Activated naive CD4-positive, alpha-beta T cell treated with anti-CD3 and anti-CD28 coated beads, Interleukin-2, amount 50 U/mL, for 24 hours (primary cell): ENCODE data around the gene ANKRD45.
"Not testable (repeated sequence)": the region's sequence is repeated elsewhere in the genome, so short reads cannot be mapped to it uniquely, and the experiment has no call there.

ENCODE experiments used
- H3K27ac Mint-ChIP-seq: one replicate; pipeline ENCODE4 v1.8.0; 2021; ENCODE audit warnings: mild to moderate bottlenecking, mixed read lengths
- H3K27me3 Mint-ChIP-seq: one replicate; pipeline ENCODE4 v1.8.0; 2021; ENCODE audit warnings: mixed read lengths
- H3K36me3 Mint-ChIP-seq: one replicate; pipeline ENCODE4 v1.8.0; 2021; ENCODE audit warnings: mixed read lengths
- H3K4me1 Mint-ChIP-seq: one replicate; pipeline ENCODE4 v1.8.0; 2021; ENCODE audit warnings: mixed read lengths
- H3K4me3 Mint-ChIP-seq: one replicate; pipeline ENCODE4 v1.8.0; 2021; ENCODE audit warnings: mild to moderate bottlenecking, mixed read lengths
- H3K9me3 Mint-ChIP-seq: one replicate; pipeline ENCODE4 v1.8.0; 2021; ENCODE audit warnings: mixed read lengths

The ANKRD45 gene

GRCh38 chr1:173669491-173669941 lies at the start of gene ANKRD45:
ANKRD45 (minus strand) TSS chr1:173669851; CDS start chr1:173659418, 10,433 bp downstream.
- Mint-ChIP-seq H3K9me3 (no peaks in the 10 kb centered on the region), H3K27me3 (peaks cover 28% of the 10 kb centered on the region), H3K4me3 (peak within 1 kb of the TSS; percentile 38), H3K36me3 (no peaks in the 10 kb centered on the region), H3K4me1 (peaks cover 6% of the 10 kb centered on the region), H3K27ac (no peak within 1 kb of the TSS)

GRCh38 chr1:173717238-173717637 lies 47.6 kb upstream of the ANKRD45 start:
- Mint-ChIP-seq H3K4me3 (peak overlapping the region; percentile 75), H3K27me3 (no peaks in the 10 kb centered on the region), H3K4me1 (peaks cover 50% of the 10 kb centered on the region), H3K9me3 (no peaks in the 10 kb centered on the region), H3K27ac (no peak overlapping the region), H3K36me3 (peaks cover 13% of the 10 kb centered on the region)

DNA sequence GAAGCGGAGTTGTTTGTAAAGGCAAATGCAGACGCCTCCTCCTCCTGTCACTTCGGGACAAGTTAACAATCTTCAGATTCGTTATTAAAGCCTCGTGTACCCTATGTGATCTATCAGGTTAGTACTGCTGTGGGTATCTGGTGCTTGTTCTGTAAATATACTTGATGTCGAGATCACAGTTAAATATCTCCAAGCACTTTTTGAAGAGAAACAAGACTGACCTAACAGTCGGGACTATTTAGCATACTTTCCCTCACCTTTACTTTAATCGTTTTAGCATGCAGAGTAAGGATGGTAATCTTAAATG lies 45.8 kb upstream of the ANKRD45 start:
- no peaks in the 10 kb centered on the region for H3K9me3 Mint-ChIP-seq
- H3K4me1 Mint-ChIP-seq, result peaks cover 33% of the 10 kb centered on the region
- H3K27ac Mint-ChIP-seq, result peak overlapping the region; percentile 94
- H3K27me3 Mint-ChIP-seq, result peaks cover 3% of the 10 kb centered on the region
- H3K4me3 Mint-ChIP-seq, result peak overlapping the region; percentile 92
- H3K36me3 Mint-ChIP-seq, result peaks cover 4% of the 10 kb centered on the region

- peaks cover 8% of the 10 kb centered on the region for H3K27me3 Mint-ChIP-seq
- no peaks in the 10 kb centered on the region for H3K9me3 Mint-ChIP-seq
- peaks cover 27% of the 10 kb centered on the region for H3K4me1 Mint-ChIP-seq
- H3K36me3 Mint-ChIP-seq, result peaks cover 3% of the 10 kb centered on the region
- peak within 1 kb of the TSS; percentile 92 for H3K4me3 Mint-ChIP-seq
- peak within 1 kb of the TSS; percentile 94 for H3K27ac Mint-ChIP-seq
These were observed 45.3 kb upstream of the ANKRD45 start, which contains the start of gene KLHL20 for GRCh38 chr1:173714759-173715537. KLHL20 (plus strand) TSS chr1:173714981; CDS start chr1:173716044, 1,063 bp downstream.

DNA sequence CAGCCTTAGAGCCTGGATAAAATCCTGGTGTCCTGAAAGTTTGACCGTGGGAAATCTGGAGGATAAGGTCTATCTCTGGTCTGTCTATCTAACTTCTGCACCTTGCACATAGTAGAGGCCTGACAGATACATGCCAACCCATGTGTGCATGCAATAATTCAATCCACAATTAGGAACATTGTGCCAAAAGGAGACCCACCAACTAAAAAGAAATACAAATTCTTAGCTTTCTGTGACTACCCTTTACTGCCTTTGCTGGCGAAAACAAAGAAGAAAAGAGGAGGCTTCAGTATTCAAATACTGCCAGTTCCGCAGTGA lies 44.7 kb upstream of the ANKRD45 start:
- peaks cover 9% of the 10 kb centered on the region for H3K27me3 Mint-ChIP-seq

DNA sequence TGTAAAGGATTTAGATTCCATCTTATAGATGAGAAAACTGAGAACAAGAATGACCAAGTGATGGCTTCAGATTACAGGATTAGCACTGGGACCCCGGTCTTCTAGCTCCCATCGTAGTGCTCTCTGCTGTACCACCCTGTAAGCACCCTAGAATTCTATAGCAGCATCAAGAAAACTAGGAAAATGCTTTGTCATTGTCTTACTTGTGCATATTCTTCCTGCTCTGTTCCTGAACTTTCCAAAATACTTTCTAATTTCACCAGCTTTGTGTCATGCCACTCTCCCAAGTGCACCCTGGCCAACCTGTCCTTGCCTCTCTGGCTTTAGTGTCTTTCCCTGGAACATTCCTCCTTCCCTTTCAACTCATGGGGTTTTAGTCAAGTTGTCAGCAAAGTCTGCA lies 39.1 kb upstream of the ANKRD45 start:
- H3K36me3 Mint-ChIP-seq, result peaks cover 3% of the 10 kb centered on the region
- H3K9me3 Mint-ChIP-seq, result no peaks in the 10 kb centered on the region
- H3K4me1 Mint-ChIP-seq, result no peaks in the 10 kb centered on the region
- H3K27me3 Mint-ChIP-seq, result peaks cover 13% of the 10 kb centered on the region
- no peak overlapping the region for H3K4me3 Mint-ChIP-seq
- H3K27ac Mint-ChIP-seq, result no peak overlapping the region

More for the DNA sequence above, 44.7 kb upstream of the ANKRD45 start:
- Mint-ChIP-seq H3K4me3 (peak overlapping the region; percentile 92), H3K36me3 (peaks cover 3% of the 10 kb centered on the region), H3K4me1 (peaks cover 23% of the 10 kb centered on the region), H3K9me3 (no peaks in the 10 kb centered on the region), H3K27ac (peak overlapping the region; percentile 94)

DNA sequence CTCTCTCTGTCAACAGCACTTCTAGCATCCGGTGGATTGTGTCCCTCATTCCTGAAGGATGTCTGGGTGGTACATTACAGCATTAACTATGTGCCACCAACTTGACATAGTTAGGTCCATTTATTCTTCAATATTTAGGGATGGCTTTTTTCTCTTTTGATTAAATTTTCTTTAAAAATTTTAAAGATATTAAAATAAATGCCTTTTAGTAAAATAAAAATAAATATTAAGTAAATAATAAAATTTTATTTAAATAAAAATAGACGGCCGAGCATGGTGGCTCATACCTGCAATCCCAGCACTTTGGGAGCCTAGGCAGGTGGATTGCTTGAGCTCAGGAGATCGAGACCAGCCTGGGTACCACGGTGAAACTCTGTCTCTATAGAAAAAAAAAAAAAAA lies 35.5 kb upstream of the ANKRD45 start:
- no peak overlapping the region for H3K27ac Mint-ChIP-seq
- H3K27me3 Mint-ChIP-seq, result peaks cover 7% of the 10 kb centered on the region
- no peaks in the 10 kb centered on the region for H3K9me3 Mint-ChIP-seq

GRCh38 chr1:173702736-173703135 lies 33.1 kb upstream of the ANKRD45 start:
- Mint-ChIP-seq H3K9me3 (no peaks in the 10 kb centered on the region), H3K36me3 (no peaks in the 10 kb centered on the region), H3K27ac (no peak overlapping the region), H3K27me3 (peaks cover 5% of the 10 kb centered on the region), H3K4me3 (no peak overlapping the region), H3K4me1 (no peaks in the 10 kb centered on the region)

More for the DNA sequence above, 35.5 kb upstream of the ANKRD45 start:
- no peaks in the 10 kb centered on the region for H3K4me1 Mint-ChIP-seq
- H3K36me3 Mint-ChIP-seq, result peaks cover 1% of the 10 kb centered on the region
- no peak overlapping the region for H3K4me3 Mint-ChIP-seq

GRCh38 chr1:173701299-173701698 lies 31.6 kb upstream of the ANKRD45 start:
- peaks cover 16% of the 10 kb centered on the region for H3K27me3 Mint-ChIP-seq
- H3K9me3 Mint-ChIP-seq, H3K4me3 Mint-ChIP-seq, H3K27ac Mint-ChIP-seq, H3K4me1 Mint-ChIP-seq, H3K36me3 Mint-ChIP-seq: not testable (repeated sequence)

- Mint-ChIP-seq H3K4me3 (no peak overlapping the region), H3K27me3 (peaks cover 22% of the 10 kb centered on the region), H3K27ac (no peak overlapping the region), H3K4me1 (peaks cover 15% of the 10 kb centered on the region), H3K36me3 (no peaks in the 10 kb centered on the region), H3K9me3 (no peaks in the 10 kb centered on the region)
These were observed 23.6 kb upstream of the ANKRD45 start for GRCh38 chr1:173693238-173693637.

- Mint-ChIP-seq H3K27me3 (no peaks in the 10 kb centered on the region), H3K4me1 (peaks cover 18% of the 10 kb centered on the region), H3K27ac (peak overlapping the region; percentile 75), H3K9me3 (no peaks in the 10 kb centered on the region), H3K36me3 (no peaks in the 10 kb centered on the region), H3K4me3 (no peak overlapping the region)
These were observed 18.6 kb upstream of the ANKRD45 start for GRCh38 chr1:173688300-173688699.

DNA sequence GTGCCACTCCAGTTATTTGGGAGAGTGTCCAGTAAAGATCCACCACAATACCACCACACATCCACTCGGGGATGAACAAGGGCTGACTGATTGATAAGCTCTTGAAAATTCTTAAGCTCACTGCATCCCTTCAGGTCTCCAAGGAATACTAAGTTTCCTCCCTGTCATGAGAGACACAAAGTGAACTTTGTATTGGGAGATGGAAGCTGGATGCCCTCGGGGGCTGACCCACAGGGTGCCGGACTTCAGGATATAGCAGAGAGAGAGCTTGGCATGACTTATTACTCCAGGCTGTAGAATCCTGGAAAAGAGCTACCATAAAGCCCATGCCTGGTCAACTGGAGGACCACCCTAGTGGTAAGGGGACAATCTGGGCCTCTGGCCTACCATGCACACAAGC lies 15.5 kb upstream of the ANKRD45 start:
- H3K4me1 Mint-ChIP-seq, result peaks cover 18% of the 10 kb centered on the region
- H3K9me3 Mint-ChIP-seq, H3K36me3 Mint-ChIP-seq, H3K27me3 Mint-ChIP-seq, H3K27ac Mint-ChIP-seq, H3K4me3 Mint-ChIP-seq: not testable (repeated sequence)

- not testable (repeated sequence) for H3K36me3 Mint-ChIP-seq, H3K27me3 Mint-ChIP-seq, H3K27ac Mint-ChIP-seq, H3K9me3 Mint-ChIP-seq, H3K4me1 Mint-ChIP-seq, H3K4me3 Mint-ChIP-seq
These were observed 14.2 kb upstream of the ANKRD45 start for GRCh38 chr1:173683838-173684237.

GRCh38 chr1:173682184-173682583 lies 12.5 kb upstream of the ANKRD45 start:
- H3K4me3 Mint-ChIP-seq, result no peak overlapping the region
- peaks cover 5% of the 10 kb centered on the region for H3K36me3 Mint-ChIP-seq
- H3K27me3 Mint-ChIP-seq, result peaks cover 2% of the 10 kb centered on the region
- no peaks in the 10 kb centered on the region for H3K9me3 Mint-ChIP-seq
- H3K4me1 Mint-ChIP-seq, result no peaks in the 10 kb centered on the region
- H3K27ac Mint-ChIP-seq, result no peak overlapping the region

DNA sequence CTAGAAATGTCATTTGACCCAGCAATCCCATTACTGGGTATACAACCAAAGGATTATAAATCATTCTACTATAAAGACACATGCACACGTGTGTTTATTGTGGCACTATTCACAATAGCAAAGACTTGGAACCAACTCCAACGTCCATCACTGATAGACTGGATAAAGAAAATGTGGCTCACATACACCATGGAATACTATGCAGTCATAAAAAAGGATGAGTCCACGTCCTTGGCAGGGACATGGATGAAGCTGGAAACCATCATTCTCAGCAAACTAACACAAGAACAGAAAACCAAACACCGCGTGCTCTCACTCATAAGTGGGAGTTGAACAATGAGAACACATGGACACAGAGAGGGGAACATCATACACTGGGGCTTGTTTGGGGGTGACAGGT lies 10.5 kb upstream of the ANKRD45 start:
- not testable (repeated sequence) for H3K4me3 Mint-ChIP-seq, H3K4me1 Mint-ChIP-seq, H3K27ac Mint-ChIP-seq, H3K36me3 Mint-ChIP-seq, H3K27me3 Mint-ChIP-seq, H3K9me3 Mint-ChIP-seq

DNA sequence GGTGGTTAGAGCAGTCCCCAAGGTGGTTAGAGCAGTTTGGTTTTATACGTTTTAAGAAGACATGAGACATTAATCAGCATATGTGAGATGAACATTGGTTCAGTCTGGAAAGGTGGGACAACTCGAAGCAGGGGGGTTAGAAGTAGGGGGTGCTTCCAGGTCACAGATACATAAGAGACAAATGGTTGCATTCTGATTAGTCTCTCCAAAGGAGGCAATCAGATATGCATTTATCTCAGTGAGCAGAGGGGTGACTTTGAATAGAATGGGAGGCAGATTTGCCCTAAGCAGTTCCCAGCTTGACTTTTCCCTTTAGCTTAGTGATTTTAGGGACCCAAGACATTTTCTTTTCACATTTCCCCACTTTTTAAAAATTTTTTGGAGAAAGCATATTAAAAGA lies 4.8 kb upstream of the ANKRD45 start:
- not testable (repeated sequence) for H3K9me3 Mint-ChIP-seq, H3K27ac Mint-ChIP-seq, H3K4me1 Mint-ChIP-seq, H3K36me3 Mint-ChIP-seq, H3K4me3 Mint-ChIP-seq
- H3K27me3 Mint-ChIP-seq, result peaks cover 15% of the 10 kb centered on the region

DNA sequence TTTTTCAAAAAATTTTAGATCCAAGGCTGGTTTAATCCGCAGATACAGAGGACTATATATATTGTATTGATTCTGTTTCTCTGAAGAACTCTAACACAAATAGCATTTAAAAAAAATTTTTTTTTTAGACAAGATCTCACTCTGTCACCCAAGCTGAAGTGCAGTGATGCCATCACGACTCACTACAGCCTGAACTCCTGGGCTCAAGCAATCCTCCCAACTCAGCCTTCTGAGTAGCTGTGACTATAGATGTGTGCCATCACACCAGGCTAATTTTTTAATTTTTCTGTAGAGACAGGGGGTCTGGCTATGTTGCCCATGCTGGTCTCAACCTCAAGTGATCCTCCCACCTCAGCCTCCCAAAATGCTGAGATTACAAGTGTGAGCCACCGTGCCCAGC lies 3.0 kb downstream of the ANKRD45 start:
- H3K9me3 Mint-ChIP-seq, result no peaks in the 10 kb centered on the region
- H3K4me3 Mint-ChIP-seq, result no peak overlapping the region
- no peaks in the 10 kb centered on the region for H3K36me3 Mint-ChIP-seq
- no peak overlapping the region for H3K27ac Mint-ChIP-seq
- peaks cover 6% of the 10 kb centered on the region for H3K4me1 Mint-ChIP-seq
- peaks cover 28% of the 10 kb centered on the region for H3K27me3 Mint-ChIP-seq
